Dermis blood vessel endothelial cell (primary cell): ENCODE data around the gene ACSM6. TPM values are rescaled to one million over a fixed set of nuclear protein-coding genes. Genes with fewer than 3 reads are reported as not detected.
A peak's percentile ranks its signal among the peaks of the same experiment; 100 is the strongest.

Experiments
- DNase-seq: peaks from one replicate; pipeline ENCODE4 v3.0.0; 2010
- total RNA-seq: library from RNA; depleted of rRNA; stranded (reverse); fragments of >200 nt; gene quantifications from 2 replicates; pipeline ENCODE4 v1.2.3, GENCODE V29; 2014

The ACSM6 gene
- total RNA-seq, 1 donor from 2014 or later = not detected

DNA sequence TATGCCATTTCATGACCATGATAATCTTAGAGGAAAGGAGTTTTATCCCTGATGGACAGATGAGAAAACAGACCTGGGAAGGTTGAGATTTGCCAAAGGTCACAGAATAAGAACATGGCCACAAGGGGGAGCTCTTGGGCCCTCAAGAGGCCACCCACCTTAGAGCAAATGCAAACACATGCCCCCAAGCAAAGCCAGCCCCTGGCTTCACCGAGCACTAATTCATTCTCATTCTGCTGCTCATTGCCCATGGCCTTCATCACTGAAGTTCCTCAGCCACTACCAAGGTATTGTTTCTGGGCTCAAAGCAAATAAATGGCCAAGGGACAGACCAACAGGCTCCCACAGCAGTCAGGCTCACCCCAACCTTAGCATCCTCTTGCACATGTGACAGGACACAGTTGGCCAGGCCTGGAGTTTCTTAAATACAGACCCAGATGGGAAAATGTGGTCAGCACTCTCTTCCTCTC, 52.6 kb downstream of the ACSM6 start:
- DNase-seq = peak; percentile 94

DNA sequence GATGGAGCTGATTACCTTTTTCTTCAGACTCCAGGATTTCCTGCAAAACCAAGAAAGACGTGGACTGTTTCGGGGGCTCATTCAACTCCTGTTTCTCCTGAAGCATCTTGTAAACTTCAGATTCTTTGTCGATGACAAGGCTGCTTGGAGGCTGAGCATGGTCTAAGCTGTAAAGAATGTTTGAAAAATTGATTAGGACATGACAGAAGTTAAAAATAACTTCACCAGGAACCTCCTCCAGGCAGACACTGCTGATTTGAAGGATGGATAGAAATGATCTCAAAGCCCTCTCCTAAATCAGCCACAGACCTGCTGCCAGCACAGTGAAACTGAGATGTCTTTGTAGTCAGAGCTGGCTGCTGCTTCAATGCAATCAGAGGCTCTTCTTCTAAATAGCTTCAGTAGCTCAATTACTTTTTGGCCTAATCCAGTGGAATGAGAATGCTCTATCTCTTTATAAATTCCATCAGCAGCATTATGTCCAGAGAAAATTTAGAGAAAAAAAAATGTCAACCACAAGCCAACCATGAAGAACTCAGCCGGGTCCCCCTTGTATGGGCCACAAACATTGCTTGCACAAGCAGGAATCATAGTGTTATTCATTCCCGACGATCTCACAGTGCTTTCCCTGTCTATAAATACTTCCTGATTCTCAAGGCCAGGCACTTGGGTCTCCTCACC, 53.3 kb downstream of the ACSM6 start:
- DNase-seq = peak; percentile 39

DNA sequence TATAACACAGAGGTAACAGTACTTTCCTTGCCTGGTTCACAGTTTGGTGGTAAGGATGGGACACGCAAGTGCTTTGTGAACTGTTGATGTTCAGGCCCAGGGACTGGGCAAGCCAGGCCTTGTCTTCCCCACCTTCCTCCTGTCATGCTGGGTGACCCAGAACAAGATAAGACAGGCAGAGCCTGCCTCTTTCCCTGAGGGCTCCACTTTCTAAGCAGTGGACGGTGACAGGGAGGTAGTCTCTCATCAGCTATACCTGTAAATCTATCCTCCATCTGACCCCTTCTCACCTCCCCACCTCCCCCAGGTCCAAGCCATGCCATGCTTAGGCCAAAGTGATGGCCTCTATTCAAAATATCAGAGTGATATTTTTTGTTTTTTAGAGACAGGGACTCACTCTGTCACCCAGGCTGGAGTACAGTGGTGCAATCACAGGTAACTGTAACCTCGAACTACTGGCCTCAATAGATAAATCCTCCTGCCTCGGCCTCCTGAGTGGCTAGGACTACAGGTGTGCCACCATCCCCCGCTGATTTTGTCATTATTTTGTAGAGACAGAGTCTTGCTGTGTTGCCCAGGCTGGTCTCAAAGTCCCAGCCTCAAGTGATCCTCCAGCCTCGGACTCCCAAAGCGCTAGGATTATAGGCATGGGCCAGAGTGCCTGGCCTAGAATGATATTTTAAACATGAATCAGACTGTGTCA, 54.0 kb downstream of the ACSM6 start:
- no peak for DNase-seq

DNA sequence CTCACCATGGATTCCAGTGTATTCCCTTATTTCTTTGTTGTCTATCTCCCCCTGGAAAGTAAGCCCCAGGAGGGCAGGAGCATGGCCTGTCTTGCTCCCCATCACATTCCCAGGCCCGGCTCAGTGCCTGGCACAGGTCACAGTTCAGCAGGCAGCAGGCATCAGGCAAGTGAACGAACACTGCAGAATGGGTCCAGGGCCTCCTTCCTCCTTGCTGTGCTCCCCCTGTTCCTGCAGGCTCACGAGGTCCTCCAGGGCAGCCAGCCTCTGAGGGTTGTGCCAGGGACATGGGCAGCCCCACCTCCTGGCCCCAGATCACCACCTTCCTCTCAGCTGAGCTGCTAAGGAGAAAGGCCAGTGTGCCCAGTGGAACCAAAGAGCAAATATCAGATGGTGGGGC, 55.0 kb downstream of the ACSM6 start:
- no peak for DNase-seq

DNA sequence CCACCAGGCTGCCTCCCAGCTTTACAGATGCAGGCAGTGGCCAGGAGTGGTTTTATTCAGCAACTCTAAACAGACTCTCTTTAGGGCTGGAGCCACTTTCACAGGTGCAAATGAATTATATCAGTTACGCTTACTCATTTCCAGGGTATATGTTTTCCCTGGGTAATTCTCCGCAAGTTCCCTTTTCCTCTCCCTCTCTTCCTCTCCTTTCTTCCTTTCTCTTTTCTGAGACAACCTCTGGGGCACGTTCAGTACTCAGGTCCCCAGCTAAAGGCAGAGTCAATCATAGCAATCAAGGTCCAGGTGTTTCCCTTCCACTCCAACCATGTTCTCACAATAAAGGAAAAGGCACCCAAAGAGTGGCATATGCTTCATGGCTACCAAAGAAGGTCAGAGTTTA, 55.4 kb downstream of the ACSM6 start:
- DNase-seq = peak; percentile 63

DNA sequence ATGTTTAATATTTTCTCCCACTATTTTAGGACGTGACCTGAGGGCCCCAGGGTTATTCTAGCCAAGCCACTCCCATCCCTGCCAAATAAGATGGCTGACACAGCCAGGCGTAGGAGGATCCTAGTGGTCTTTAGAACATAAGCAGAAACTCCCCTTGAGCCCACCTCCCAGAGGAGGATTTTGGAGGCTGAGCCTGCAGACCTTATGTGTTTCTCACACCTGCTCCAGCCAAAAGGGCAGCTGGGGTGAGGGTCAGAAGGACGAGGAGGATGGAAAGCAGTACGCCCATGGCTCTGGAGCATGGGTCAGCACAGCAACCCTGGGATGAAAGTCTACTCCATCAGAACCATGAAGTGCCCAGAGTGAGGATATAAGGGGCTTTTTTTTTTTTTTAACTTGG, 56.8 kb downstream of the ACSM6 start:
- DNase-seq = no peak

DNA sequence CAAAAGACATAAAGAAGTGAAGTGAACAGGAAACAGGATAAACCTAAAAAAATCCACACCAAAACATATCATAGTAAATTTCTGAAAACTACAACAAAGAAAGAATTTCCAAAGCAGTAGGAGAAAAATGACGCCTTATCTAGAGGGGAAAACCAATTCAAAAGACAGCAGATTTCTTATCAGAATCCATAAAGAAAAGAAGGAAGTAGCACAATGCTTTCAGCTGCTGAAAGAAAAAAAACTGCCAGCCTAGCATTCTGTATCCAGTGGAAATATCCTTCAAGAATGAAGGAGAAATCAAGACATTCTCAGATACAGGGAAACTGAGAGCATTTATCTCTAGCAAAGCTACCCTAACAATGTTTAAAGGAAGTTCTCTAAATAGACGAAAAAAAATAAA, 59.0 kb downstream of the ACSM6 start:
- DNase-seq = peak; percentile 59

DNA sequence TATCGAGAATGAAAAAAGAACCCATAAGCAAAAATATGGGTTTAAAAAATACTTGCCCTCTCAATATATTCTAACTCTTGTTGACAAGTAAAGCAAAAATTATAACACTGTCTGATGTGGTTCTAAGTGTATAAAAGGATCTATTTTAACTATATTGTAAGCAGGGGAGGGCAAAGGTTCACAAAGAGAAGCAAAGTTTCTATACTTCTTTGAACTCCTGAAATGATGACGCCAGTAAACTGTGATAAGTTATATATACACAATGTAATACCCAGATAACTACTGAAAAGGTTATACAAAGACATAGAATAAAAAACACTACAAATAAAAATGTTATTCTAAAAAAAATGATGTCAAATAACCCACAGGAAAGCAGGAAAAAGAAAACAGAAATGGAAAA, 59.6 kb downstream of the ACSM6 start:
- DNase-seq = no peak

DNA sequence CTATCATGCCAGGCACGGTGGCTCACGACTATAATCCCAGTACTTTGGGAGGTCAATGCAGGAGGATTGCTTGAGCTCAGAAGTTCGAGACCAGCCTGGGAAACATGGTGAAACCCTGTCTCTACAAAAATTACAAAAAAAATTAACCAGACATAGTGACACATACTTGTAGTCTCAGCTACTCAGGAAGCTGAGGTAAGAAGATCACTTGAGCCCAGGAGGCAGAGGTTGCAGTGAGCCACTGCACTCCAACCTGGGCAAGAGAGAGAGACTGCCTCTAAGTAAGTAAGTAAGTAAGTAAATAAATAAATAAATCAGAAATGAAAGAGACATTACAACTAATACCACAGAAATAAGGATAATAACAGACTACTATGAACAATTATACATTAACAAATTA, 60.6 kb downstream of the ACSM6 start:
- peak; percentile 38 for DNase-seq

DNA sequence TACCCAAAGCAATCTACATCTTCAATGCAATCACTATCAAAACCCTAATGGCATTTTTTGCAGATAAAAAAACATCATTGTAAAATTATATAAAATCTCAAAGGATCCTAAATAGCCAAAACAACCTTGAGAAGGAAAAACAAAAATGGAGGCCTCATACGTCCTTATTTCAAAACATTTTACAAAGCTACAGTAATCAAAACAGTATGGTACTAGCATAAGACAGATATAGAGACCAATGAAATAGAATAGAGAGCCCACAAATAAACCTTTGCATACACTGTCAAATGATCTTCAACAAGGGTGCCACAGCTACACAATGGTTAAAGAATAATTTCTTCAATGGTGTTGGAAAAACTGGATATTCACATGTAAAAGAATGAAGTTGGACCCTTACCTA, 62.2 kb downstream of the ACSM6 start:
- no peak for DNase-seq

DNA sequence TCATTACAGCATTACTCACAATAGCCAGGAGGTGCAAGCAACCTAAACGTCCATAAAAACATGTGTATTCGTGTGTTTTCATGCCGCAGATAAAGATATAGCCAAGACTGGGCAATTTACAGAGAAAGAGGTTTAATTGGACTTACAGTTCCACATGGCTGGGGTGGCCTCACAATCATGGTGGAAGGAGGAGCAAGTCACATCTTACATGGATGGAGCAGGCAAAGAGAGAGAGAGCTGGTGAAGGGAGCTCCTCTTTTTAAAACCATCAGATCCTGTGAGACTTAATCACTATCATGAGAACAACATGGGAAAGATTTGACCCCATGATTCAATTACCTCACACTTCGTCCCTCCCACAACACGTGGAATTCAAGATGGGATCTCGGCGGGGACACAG, 63.8 kb downstream of the ACSM6 start:
- DNase-seq = no peak

DNA sequence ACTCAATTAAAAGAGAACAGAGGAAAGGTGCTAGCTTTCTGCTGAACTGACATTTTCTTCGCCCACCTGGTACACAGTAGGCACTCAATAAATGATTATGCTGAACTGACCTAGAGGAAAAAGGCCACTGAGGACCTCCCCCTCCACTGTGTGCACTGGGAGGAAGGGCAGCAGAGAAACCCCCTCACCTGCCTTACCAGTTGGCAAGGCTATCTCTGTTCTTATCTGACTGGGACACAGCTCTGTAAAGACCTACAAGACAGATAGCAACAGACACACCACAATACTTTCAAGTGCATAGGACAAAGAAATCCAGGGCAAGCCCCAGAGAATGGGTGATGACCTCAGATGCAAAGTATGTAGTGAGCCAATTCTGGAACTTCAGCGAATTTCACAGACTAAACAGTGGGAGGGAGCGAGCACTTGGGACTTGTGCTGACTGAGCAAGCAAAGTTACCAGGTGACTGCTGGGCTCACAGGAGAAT, 66.4 kb downstream of the ACSM6 start:
- peak; percentile 80 for DNase-seq

DNA sequence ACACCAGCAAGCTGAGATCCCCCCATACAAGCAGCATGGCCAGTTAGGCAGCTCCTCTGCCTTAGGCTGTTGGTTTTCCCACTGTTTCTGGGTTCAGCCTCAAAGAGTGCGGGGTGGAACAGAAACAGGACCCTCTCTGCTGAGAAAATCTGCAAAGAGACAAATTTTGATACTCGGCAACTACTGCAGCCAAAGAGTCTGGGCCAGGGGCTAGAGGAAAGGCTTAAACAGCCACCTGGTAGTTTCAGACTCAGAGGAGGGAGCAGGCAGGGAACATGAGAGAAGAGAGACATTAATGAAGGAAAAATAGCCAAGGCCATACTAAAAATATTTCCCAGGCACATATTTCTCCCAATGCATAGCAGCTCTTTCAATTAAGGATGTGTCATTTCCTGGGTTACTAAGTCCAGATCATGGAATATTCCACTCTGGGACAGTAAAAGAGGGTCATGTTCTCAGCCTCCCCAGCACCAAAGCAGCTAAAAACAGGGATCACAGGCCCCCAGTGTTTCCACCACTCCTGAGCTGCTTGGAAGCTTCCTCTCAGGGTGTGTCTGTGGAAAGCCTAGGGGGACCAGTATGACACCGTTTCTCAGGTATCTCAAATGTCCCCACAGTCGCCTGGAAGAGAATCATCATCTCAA, 67.0 kb downstream of the ACSM6 start:
- DNase-seq = no peak

DNA sequence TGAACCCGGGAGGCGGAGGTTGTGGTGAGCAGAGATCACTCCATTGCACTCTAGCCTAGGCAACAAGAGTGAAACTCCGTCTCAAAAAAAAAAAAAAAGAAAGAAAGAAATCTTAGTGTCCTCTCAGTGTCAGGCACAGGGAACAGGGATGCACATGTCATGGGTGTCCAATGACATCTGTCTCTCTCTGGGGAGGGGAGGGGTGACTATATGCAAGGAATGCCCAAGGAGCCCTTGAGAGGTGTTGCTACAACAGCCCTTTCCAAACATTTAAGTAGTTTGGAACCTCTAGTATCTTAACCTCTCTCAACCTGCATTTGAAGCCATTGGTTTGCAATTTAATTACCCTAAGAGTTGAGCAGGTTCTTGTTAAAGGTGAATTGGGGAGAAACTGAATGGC, 67.9 kb downstream of the ACSM6 start:
- DNase-seq = no peak

DNA sequence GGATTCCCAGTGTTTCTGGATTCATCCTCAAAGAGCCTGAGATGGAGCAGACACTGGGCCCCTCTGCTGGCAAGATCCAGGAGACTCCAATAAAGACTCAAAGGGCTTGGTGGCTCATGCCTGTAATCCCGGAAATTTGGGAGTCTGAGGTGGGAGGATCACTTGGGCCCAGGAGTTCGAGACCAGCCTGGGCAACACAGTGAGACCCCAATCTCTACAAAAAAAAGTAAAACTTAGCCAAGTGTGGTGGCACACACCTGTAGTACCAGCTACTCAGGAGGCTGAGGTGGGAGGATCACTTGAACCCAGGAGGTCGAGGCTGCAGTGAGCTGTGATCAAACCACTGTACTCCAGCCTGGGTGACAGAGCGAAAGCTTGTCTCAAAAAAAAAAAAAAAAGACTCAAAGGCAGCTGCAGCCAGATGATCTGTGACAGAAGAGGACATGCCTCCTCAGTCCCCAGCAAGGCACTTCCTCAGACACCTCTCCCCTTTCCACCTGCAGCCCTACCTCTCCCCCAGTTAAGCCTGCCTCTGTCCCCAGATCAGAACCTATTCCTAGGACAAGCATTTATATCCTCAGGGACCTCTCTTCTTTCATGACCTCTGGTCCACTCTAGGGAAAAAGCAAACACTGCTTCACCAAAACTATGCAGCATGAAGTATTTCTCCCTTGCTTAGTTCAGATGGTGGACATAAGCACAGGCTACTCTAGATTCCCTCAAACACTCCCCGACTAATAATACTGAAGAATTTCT, 68.9 kb downstream of the ACSM6 start:
- DNase-seq = no peak

DNA sequence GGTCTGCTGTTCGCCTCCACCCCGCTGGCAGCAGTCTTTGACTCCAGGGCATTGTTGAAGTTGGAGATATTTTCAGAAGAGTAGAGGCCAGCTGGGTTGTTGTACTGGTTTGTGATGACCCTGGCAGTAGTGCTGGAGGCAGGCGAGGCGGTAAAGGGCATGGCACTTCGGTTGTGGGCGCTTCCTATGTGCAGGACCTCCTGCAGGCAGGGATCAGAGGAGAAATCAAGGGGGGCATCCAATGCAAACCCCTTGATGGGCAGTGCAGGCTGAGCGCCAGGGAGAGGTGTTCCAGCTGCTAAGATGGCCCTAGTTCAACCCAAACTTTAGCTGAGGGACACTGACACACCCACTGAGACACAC, 69.8 kb downstream of the ACSM6 start:
- DNase-seq = no peak

DNA sequence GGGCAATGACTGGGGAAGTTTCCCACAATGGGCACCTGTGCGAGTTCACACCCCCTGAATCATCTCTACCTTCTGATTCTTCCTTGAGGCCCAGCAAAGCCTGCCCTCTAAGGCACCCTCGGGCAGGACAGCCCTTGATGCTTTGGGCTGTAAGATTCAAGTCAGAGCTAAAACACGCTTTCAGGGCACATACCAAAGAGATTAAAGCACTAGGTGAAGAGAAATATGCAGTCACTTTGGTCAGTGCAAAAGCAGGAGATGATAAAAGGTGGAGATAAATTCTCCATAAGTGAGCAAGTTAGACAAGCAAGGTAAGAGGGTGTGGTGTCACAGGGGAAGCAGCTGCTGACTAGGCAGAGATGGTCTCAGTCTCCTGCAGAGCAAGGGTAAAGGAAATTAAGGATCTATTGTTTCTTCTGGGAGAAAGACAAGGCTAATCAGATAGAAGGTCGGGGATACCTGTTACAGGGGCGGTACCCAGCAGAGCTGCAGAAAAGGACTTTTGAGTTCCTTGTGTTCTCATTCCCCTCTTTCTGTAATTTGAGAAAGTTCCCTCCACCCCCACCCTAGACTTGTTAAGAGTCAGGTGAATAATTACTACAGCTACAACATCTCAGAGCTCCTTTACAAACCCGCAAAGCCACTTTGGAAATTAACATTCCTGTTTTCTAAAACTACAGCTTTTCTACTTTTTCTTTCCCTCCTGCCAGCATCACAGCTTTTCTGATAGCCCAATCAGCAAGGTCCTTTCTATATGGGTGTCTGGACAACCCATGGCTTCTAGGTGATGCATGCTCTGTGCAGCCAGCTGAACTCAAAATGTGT, 70.4 kb downstream of the ACSM6 start:
- DNase-seq = no peak

DNA sequence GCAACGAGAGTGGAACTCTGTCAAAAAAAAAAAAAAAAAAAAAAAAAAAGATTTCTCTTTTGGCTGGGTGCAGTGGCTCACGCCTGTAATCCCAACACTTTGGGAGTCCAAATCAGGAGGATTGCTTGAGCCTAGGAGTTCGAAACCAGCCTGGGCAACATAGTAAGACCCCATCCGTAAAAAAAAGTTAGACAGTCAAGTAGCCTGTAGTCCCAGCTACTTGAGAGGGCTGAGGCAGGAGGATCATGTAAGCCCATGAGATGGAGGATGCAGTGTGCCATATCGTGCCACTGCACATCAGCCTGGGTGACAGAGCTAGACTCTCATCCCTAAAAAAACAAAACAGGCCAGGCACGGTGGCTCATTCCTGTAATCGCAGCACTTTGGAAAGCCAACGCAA, 71.5 kb downstream of the ACSM6 start:
- no peak for DNase-seq

DNA sequence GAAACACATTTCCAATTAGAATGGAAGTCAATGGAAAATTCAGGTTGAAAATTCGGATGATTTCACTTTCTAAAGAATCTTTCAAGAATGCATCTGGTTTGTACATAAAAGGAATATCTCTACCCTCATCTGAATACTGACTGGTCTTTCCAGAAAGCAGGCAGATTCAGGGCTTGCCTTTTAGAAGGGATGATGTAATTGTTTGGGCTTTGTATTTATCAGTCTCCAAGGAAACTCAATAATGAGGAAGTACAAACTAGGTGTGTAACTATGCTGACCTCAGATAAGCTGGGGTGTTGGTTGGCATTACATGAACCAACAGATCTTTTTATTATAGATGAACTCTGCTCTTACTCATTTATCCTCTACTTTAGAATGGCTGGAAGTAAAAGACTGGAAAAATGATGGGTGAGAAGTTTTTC, 72.6 kb downstream of the ACSM6 start:
- DNase-seq = peak; percentile 96

DNA sequence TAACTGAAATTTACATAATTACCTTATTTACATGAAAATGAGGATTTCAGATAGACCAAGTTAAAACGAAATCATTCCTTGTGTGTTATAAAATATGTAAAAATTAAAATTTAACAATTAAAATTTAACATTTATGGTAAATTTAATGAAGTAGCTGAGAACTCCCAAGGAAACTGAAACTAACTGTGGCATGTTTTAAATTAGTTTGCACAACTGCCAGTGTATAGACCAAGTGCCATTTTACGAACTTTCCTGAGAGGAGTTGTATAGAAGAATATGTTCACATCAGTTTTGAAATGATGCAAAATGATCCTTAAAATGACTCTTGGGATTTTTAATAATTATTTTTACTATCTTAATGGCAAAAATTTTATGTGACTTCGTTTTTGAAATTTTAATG, 73.2 kb downstream of the ACSM6 start:
- DNase-seq = no peak

DNA sequence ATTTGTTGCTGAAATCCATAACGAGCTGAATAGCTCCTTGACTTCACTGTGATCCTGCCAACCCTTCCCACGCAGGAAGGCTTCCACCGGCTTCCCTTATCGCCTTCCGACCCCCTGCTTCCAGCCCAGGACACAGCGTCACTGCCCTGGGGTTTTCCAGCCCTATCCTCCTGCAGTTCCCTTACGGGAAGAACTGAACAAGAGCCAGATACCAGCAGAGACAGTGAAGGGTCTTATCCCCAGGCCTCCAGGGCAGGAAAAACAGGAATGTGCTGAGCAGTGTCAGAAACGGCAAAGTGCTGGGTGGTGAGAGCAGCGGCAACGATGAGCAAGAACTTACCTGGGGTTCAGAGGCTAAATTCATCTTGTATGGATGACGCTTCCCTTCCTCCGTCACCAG, 74.4 kb downstream of the ACSM6 start:
- peak; percentile 96 for DNase-seq
